WI38 (cell line): ENCODE measurements around the gene OBSCN.

Source experiments
- H3K4me3 ChIP-seq: 2 replicates; pipeline ENCODE4 v1.5.1; 2011; ENCODE audit warnings: low read depth, mild to moderate bottlenecking, control low read depth, low read length
- CTCF ChIP-seq: IDR thresholded peaks from 2 replicates; pipeline ENCODE4 v1.5.1; 2012; ENCODE audit warnings: low read depth, mild to moderate bottlenecking, control low read depth, low read length

The OBSCN gene

DNA sequence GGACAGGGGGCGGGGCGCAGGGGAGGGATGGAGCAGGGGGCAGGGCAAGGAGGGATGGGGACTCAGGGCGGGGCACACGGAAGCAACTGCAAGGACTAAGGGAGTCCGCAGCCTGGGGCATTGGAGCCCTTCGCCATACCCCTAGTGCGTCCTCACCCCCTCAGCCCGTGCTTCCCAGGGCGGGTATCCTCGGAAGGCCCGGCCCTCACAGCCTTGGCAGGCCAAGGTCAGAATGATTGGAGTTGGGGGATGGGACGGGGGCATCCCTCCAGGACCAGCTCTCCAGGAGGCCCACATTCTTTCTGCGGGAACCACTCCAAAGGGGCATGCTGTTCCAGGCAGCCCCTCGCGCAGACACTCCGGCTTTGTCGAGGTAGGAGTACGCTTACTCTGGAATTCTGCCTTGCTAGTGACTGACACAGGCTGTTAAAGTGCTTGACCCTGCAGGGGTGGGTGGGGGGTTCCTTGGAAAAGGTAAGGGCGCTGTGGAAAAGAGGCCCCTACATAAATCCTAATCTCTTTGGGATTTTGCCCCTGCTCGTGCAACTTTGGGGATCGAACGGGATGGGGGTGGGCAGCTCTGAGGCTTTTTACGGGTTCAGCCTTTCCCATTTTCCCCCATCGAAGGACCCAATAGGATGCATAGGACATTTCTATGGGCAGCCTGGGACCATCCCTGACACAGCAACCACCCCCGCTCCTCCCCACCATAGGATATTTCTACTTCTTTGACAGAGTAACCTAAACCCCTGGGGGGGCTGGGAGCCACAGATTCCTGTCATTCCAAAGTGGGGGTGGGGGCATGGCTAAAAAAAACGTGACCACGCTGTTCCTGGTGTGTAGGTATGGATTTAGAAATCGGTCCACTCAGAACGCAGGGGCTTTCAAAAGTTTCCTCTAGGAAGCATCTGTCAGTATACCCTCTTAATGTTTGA, 199.5 kb downstream of the OBSCN start:
- no peak for TF ChIP-seq CTCF
- H3K4me3 ChIP-seq: peak overlapping the region; percentile 88

DNA sequence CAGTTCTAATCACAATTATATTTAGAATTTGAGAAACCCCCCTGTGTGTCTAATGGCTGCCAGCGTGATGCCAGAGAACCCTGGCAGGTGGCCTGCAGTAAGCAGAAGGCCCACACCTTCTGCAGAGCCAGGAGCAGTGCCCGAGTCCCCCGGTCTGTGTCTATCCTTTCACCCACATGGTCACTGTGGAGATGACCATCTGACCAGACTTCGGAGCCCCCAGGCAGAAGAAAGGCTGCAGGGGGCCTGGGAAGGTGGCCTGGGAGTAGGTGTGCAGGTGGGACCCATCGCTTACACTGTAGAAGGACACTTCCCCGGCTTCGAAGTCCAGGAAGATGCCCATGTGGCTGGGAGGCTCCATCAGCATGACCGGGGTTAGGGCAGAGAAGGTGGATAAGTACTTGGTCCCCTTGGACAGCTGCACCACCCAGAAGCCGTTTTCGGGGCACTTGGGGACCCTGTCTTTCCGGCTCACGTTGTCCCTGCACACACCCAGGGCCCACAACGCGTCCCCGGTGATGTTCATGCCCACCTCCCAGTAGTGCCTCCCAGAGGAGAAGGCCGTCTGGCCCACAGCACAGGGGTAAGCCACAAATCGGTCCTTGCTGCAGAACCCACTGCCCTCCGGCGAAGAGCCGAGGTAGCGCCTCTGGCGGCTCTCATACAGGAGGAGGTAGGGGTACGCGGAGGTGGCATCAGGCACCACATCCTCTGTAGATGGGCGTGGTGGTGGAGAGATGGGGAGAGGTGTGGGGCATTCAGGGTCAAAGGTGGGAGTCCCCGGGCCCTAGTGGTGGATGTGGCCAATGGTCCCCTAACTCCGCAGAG, 200.4 kb downstream of the OBSCN start:
- TF ChIP-seq CTCF: no peak
- peak overlapping the region; percentile 88 for H3K4me3 ChIP-seq

DNA sequence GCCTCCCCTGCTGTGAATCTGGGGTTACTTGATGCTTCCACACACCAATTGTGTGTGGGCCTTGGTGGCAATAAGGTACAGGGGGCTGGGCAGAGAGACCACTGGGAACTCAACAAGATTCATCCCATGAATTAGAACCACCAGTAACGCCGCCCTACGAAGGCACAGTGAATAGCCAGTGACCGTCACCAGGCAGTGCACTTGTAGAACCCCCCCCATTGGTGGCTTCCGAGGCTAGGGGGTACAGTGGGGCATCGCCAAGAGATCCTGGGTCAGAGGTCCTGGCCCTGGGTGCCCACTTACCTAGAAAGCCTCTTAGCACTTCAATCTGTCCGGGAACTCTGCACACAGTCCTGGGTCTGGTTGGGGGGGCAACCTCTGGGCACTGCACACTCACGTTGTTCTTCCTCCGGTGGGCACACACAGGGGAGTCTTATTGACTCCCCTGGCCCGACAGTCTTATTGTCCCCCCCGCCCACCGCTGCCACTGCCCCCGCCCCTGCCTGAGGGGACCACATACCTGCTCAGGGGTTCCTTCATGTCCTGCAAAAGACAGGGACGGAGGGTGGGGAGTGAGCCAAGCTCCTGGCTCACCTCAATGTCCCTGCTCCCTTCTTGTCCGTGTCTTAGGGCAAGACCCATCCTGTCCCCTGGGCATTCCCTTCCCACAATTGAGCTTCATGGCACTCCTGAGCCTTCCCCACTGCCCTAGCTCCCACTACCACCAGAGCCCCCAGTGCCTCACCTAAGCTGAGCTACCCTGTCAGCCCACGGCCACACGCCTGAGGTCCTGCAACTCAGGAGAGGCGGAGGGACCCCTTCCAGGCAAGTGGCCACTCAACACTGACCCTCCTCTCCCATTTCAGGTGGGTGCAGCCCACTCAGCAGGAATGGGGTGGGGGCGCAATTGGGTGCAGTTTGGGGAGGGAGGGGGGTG, 201.3 kb downstream of the OBSCN start:
- TF ChIP-seq CTCF: no peak
- H3K4me3 ChIP-seq: no peak overlapping the region

DNA sequence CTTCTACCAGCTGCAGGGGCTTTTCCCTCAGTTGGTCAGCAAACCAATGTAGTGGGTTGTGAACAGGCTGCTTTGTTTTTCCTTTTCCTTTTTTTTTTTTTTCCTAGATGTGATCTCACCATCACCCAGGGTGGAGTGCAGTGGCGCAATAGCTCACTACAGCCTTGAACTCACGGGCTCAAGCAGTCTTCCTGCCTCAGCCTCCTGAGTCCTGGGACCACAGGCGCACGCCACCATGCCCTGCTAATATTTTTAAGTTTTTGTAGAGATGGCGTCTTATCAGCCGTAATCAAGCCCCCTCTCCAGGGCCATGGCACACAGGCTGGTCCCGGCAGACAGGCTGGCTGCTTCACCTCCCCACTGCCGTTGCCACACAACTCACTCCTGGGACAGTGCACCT, 202.2 kb downstream of the OBSCN start:
- H3K4me3 ChIP-seq: no peak overlapping the region
- TF ChIP-seq CTCF: no peak

- TF ChIP-seq CTCF: no peak
These were observed 202.8 kb downstream of the OBSCN start for GRCh38 chr1:228410671-228411070.

GRCh38 chr1:228411121-228411520, 203.3 kb downstream of the OBSCN start:
- no peak for TF ChIP-seq CTCF
- H3K4me3 ChIP-seq: no peak overlapping the region

More at GRCh38 chr1:228410671-228411070, 202.8 kb downstream of the OBSCN start:
- H3K4me3 ChIP-seq: no peak overlapping the region
